GM21786 (cell line): ENCODE measurements around the gene KCNH5.

ENCODE experiments used
- ATAC-seq: cut with Tn5 transposase; IDR thresholded peaks from one replicate; pipeline ENCODE4 v1.9.1; 2021; ENCODE audit not compliant: unreplicated experiment

Gene KCNH5

DNA sequence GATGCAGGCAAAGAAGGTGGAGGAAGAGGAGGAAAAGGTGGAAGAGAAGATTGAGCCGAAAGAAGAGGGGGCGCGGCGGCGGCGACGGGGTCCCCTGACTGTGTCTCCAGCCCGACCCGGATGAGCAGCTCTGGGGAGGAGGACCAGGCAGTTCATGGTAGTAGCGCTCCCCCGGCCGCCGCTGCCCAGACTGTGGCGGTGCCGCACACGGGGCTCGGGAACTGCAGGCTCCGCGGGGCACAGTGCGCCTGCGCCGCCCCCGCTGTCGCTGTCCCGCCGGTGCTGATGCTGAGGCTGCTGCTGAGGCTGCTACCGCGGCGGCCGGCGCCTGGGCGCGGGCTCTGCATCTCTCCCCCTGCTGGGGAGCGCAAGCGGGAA is at the start of gene KCNH5:
Gene KCNH5, minus strand, starts transcription at position 225 of the 378 bp plus-strand sequence. CDS start 272 bp downstream, outside the sequence.
- ATAC-seq = no peak

DNA sequence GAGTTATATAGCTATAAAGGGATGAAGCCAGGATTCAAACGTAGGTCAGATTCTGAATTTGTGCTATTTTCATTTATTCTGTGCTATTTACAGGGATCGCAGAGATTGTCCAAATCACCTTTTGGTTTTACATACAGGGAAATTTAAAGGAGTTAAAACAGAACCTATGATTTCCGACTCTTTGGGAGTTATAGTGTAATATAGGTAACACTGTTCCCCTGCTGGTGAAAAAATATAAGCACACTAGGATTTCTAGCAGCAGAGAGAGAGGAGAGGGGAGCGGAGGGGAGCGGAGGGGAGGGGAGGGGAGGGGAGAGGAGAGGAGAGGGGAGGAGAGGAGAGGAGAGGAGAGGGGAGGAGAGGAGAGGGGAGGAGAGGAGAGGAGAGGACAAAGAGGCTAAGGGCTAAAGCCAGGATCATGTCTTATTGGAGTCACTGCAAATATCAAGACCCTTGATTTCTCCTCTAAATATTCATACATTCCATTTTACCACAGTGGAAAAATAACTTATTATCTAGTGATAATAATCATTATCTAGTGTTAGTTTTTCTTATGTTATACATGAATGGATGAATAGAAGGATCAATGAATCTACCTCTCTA is 46.2 kb upstream of the KCNH5 start:
- no peak for ATAC-seq

DNA sequence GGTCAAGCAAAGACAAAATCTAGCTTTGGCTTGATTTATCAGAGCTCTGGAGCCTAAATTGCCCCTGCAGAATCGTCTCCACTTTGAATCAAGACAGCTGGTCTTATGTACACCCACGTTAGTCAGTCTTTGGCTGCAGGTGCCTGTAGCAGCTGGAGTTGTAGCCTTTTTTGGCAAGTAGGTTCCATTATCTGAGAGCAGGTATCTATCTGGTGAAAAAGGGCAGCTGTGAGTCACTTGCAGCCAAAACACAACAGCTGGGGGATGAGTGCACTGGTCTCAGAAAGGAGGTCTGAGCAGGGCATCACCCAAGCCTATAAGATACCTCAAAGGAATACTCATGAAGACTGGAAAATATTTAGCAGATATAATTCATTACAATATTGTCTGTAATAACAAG is 43.6 kb upstream of the KCNH5 start:
- no peak for ATAC-seq

DNA sequence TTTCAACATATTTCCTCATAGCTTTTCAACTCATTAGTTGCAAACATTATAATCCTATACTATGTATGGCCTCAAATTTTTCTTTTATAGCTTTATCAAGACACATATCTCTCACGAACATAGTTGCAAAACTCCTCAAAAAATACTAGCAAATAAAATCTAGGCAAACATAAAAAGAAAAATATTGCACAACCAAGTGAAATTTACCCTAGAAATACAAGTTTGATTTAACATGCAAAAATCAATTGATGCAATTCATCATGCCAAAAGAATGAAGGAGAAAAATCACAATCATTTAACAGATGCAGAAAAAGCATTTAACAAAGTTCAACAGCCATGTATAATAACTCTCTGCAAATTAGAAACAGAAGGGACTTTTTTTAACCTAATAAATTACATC is 33.3 kb upstream of the KCNH5 start:
- ATAC-seq = no peak

GRCh38 chr14:63076488-63076887 is 31.2 kb upstream of the KCNH5 start:
- no peak for ATAC-seq

DNA sequence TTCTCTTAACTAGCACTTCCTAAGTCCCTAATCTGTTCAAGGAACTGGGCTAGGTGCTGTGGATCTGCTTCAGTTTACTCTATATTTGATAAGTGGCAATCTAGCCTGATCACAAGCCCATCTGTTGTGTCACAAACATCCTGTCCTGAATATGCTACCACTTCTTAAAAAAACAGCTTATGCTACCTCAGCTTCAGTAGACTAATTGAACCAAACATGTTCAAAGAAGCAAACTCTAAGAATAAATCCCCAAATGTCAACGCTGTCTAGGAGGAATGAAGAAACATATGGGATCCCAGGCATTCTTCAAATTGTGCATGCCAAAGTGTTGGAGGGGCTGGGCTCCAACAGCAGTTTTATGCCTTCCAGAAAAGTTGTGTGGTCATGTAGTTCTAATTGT is 10.4 kb upstream of the KCNH5 start:
- ATAC-seq = no peak

GRCh38 chr14:63051992-63052391 is 6.7 kb upstream of the KCNH5 start:
- ATAC-seq = no peak

DNA sequence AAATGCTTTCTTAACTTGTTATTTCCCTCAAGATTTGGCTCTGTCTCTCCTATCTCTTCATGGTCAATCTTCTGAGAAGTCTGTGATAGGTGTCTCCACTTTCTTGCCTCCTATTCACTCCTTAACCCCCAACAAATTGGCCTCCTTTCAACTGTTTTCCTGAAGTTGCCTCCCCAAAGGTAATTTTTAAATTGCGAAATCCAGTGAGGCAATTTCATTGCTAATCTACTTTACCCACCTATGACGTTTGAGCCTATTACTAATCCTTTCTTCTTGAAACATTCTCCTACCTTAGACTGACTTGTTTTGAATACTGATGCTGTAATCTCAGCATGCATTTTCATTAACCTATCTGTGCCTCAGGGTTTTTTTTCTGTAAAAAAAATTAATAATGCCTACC is 6.0 kb upstream of the KCNH5 start:
- no peak for ATAC-seq

- no peak for ATAC-seq
Measured at GRCh38 chr14:63050694-63051093, 5.4 kb upstream of the KCNH5 start.

GRCh38 chr14:63046339-63047268 is 1.3 kb upstream of the KCNH5 start:
- no peak for ATAC-seq

- no peak for ATAC-seq
Measured at GRCh38 chr14:63045612-63046320, 508 bp upstream of the KCNH5 start.

DNA sequence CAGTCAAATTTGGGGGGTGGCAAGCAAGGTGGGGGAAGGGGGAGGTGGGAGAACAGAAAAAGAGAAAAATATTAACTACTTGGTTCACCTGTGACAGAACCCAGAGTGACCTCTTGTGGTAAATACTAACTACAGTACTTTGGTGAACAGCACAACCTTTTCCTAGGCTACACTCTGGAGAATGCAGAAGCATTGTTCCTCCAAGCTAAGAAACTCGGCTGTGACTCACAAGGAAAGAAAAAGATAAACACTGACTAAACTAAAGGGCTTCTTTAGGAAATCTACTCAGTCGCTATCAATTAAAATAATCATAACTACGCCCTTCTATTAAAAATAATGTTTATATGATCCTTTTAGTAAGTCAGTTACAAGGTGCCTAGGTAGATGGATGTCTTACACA is 5.4 kb downstream of the KCNH5 start:
- ATAC-seq = no peak

GRCh38 chr14:63032641-63033040 is 12.6 kb downstream of the KCNH5 start:
- ATAC-seq = no peak

DNA sequence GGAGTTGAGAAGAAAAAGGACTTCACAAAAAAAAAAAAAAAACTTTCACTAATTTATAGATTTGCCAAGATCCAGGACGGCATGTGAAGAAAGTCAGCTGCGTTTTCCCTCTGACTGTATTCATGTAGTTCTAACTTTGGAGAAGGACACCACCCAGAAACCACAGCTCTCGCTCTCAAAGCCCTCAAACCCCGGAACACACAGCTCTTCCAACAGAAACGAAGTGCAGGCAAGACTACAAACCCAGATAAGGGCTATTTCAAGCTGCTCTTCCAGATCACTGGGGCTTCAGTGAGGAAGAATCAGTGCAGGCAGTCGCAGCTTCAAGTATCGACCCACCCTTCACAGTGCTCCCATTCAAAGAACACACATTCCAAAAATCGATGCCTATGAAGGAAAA is 13.2 kb downstream of the KCNH5 start:
- no peak for ATAC-seq

DNA sequence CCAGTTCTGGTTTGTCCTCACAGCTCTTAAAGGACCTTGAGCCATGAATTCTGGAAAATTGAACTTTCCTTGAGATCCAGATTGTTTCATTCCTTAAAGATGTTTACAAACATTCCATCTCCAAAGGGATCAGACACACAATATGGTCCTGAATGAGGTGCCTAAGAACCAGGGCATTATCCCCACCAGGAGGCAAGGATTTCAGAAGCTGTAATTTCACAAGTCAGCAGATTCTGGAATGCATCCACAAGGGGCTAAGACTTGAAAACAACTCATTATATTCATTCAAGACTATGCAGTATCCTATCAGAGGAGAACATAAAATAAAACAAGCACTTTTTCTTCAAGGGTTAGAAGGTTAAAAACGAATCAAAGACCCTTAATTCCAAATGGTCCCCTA is 15.1 kb downstream of the KCNH5 start:
- no peak for ATAC-seq

DNA sequence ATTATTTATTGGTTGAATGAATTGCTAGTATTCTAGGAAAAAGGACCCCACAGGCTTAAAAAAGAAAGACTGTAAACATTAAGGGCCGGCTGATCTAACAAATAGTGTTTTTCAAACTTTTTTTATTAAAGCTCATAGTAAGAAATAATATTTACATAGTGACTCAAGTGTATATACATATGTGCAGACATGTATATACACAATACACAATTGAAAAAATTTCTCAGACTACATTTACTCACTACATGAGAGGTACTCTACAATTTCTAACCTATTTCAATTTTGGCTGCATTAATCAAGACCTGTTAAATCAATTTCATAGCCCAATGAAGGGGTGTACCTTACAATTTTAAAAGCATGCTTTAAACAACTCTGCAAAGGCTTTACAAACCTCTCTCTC is 17.5 kb downstream of the KCNH5 start:
- ATAC-seq = no peak

GRCh38 chr14:63026491-63026890 is 18.8 kb downstream of the KCNH5 start:
- ATAC-seq = no peak

- ATAC-seq = no peak
Measured at GRCh38 chr14:63014621-63015020, 30.6 kb downstream of the KCNH5 start.

GRCh38 chr14:63012171-63012570 is 33.1 kb downstream of the KCNH5 start:
- no peak for ATAC-seq

- ATAC-seq = no peak
Measured at GRCh38 chr14:63011623-63012022, 33.6 kb downstream of the KCNH5 start.

DNA sequence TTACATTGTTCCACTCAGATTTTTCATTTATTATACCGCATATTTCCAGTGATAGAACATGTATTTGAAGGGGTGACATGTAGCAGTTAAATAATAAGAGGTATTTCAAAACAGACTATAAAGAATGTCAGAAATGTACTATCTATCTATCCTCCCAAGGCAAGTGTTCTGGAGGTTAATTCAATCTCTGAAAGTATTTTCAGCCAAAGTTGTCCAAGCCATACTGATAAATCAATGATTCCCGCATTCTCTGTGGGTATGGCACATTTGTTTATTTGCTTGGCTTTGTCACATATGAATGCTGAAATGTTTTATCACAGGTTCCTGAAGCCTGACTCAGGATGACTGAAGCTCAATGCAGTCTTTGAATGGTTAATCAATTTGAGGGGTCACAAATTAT is 35.8 kb downstream of the KCNH5 start:
- ATAC-seq = no peak

DNA sequence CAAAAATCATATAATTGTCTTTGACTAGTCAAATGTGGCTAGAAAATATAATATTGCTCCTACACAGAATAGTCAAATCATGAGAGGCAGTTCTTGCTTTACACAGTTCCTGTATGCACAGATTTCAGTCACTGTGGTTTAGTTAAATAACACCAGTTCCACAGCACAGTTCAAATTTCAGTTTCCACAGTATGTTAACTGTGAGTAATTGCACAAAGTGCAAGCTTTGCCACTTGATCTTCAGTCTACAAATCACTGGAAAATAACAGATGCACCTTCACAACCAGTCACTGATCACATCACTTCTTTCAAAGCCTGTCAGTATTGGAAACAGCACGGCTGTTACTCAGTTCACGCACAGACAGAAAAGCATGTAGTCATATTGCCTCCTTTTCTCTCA is 38.7 kb downstream of the KCNH5 start:
- no peak for ATAC-seq
